Calu3 (cell line): ENCODE measurements around the gene NPAS3. TPM values are rescaled to one million over a fixed set of nuclear protein-coding genes. Genes with fewer than 3 reads are reported as not detected.

Experiments
- BruUV-seq: library from RNA; stranded (reverse); fragments of 400-500 nt; replicated peaks from 2 replicates; lab custom pipeline; 2021; lab: Mats Ljungman, UMichigan
- CTCF ChIA-PET: fragments of 300-600 bp; sonication (Branson Sonifier 250); formaldehyde crosslinking; loops from one replicate; lab custom pipeline; 2022; ENCODE audit warnings: antibody characterized with exemption; lab: Charles Lee
- DNase-seq: peaks from one replicate; pipeline ENCODE4 v3.0.0; 2022
- H3K27ac Mint-ChIP-seq: one replicate; pipeline ENCODE4 v1.8.0; 2022; ENCODE audit warnings: mixed read lengths; ENCODE audit not compliant: unreplicated experiment
- H3K27me3 Mint-ChIP-seq: one replicate; pipeline ENCODE4 v1.8.0; 2022; ENCODE audit warnings: mixed read lengths; ENCODE audit not compliant: unreplicated experiment
- H3K36me3 Mint-ChIP-seq: one replicate; pipeline ENCODE4 v1.8.0; 2022; ENCODE audit warnings: mild to moderate bottlenecking, moderate library complexity, mixed read lengths; ENCODE audit not compliant: insufficient read depth, unreplicated experiment
- H3K4me1 Mint-ChIP-seq: one replicate; pipeline ENCODE4 v1.8.0; 2022; ENCODE audit warnings: mild to moderate bottlenecking, low read depth, mixed read lengths; ENCODE audit not compliant: unreplicated experiment
- H3K4me3 Mint-ChIP-seq: one replicate; pipeline ENCODE4 v1.8.0; 2022; ENCODE audit warnings: mild to moderate bottlenecking, low read depth, moderate library complexity, mixed read lengths; ENCODE audit not compliant: unreplicated experiment
- H3K9me3 Mint-ChIP-seq: one replicate; pipeline ENCODE4 v1.8.0; 2022; ENCODE audit warnings: low read depth, mixed read lengths; ENCODE audit not compliant: unreplicated experiment
- CTCF ChIP-seq: fragments of 200-600 bp; IDR thresholded peaks from one replicate; pipeline ENCODE4 v1.8.0; 2022; ENCODE audit warnings: antibody characterized with exemption; ENCODE audit not compliant: unreplicated experiment
- intact Hi-C: fragments of 100-400 bp; cut with micrococcal nuclease; formaldehyde crosslinking; loops from one replicate; pipeline ENCODE4 v1.10.0; 2022; ENCODE audit not compliant: unreplicated experiment
- total RNA-seq: library from RNA; stranded (reverse); gene quantifications from 2 replicates; pipeline ENCODE4 v1.2.3, GENCODE V29; 2022

NPAS3 gene
- total RNA-seq, 1 experiment from 2014 or later = not detected

- no peaks in the 10 kb centered on the region for H3K4me1 Mint-ChIP-seq
- no peaks in the 10 kb centered on the region for H3K9me3 Mint-ChIP-seq
- H3K27me3 Mint-ChIP-seq = no peaks in the 10 kb centered on the region
- H3K36me3 Mint-ChIP-seq = no peaks in the 10 kb centered on the region
- DNase-seq = no peak
- CTCF ChIA-PET = no interaction called here
- no peak for TF ChIP-seq CTCF
- intact Hi-C loops = no loop called here
- no TSS peak for BruUV-seq
- H3K4me3 Mint-ChIP-seq = no peak overlapping the region
- H3K27ac Mint-ChIP-seq = no peak overlapping the region
Observed at GRCh38 chr14:33188880-33189279, 250.2 kb downstream of the NPAS3 start.

- Mint-ChIP-seq H3K27ac (no peak overlapping the region), H3K9me3 (no peaks in the 10 kb centered on the region), H3K4me3 (no peak overlapping the region), H3K36me3 (no peaks in the 10 kb centered on the region), H3K4me1 (no peaks in the 10 kb centered on the region), H3K27me3 (no peaks in the 10 kb centered on the region)
- intact Hi-C loops = no loop called here
- DNase-seq = no peak
- CTCF ChIA-PET = no interaction called here
- BruUV-seq = no TSS peak
- no peak for TF ChIP-seq CTCF
Observed at GRCh38 chr14:33191855-33192254, 253.2 kb downstream of the NPAS3 start.

- no TSS peak for BruUV-seq
- no peak overlapping the region for H3K4me3 Mint-ChIP-seq
- CTCF ChIA-PET = interaction anchor here (0.6 kb wide), 5 partner anchors 31 to 586 kb away, joined by 3 to 5 read pairs (median 3); no protein-coding TSS in a partner anchor
- no peak for DNase-seq
- no peaks in the 10 kb centered on the region for H3K36me3 Mint-ChIP-seq
- no peaks in the 10 kb centered on the region for H3K4me1 Mint-ChIP-seq
- intact Hi-C loops = no loop called here
- no peak for TF ChIP-seq CTCF
- no peaks in the 10 kb centered on the region for H3K9me3 Mint-ChIP-seq
- no peak overlapping the region for H3K27ac Mint-ChIP-seq
- no peaks in the 10 kb centered on the region for H3K27me3 Mint-ChIP-seq
Observed at GRCh38 chr14:33194551-33194950, 255.9 kb downstream of the NPAS3 start.

- DNase-seq = no peak
- intact Hi-C loops = no loop called here
- CTCF ChIA-PET = no interaction called here
- Mint-ChIP-seq H3K27me3 (no peaks in the 10 kb centered on the region), H3K9me3 (no peaks in the 10 kb centered on the region), H3K36me3 (no peaks in the 10 kb centered on the region), H3K4me1 (no peaks in the 10 kb centered on the region), H3K4me3 (no peak overlapping the region), H3K27ac (no peak overlapping the region)
- no TSS peak for BruUV-seq
- TF ChIP-seq CTCF = no peak
Observed at GRCh38 chr14:33198684-33199083, 260.0 kb downstream of the NPAS3 start.
